NCI-H1105 treated with DMSO at 0.1 percent for 48 hours (cell line): ENCODE results near the gene ANKLE2.

Source experiments
- DNase-seq: peaks from one replicate; lab custom pipeline; 2025; lab: John Stamatoyannopoulos, UW

ANKLE2 gene

GRCh38 chr12:132746613-132747012 is 15.0 kb downstream of the ANKLE2 start:
- no peak for DNase-seq

- DNase-seq: no peak
Observed at GRCh38 chr12:132743831-132744230, 17.8 kb downstream of the ANKLE2 start.

- DNase-seq: no peak
Observed at GRCh38 chr12:132741620-132742019, 20.0 kb downstream of the ANKLE2 start.

- no peak for DNase-seq
Observed at GRCh38 chr12:132740652-132741051, 21.0 kb downstream of the ANKLE2 start.

- no peak for DNase-seq
Observed at GRCh38 chr12:132740313-132740646, 21.4 kb downstream of the ANKLE2 start.

GRCh38 chr12:132739600-132740312 is 21.9 kb downstream of the ANKLE2 start:
- DNase-seq: no peak

- DNase-seq: no peak
Observed at GRCh38 chr12:132736913-132737312, 24.7 kb downstream of the ANKLE2 start.

GRCh38 chr12:132736378-132736777 is 25.3 kb downstream of the ANKLE2 start:
- DNase-seq: no peak

- no peak for DNase-seq
Observed at GRCh38 chr12:132735496-132735895, 26.1 kb downstream of the ANKLE2 start.

GRCh38 chr12:132734206-132734605 is 27.4 kb downstream of the ANKLE2 start:
- no peak for DNase-seq

GRCh38 chr12:132731574-132731973 is 30.1 kb downstream of the ANKLE2 start:
- no peak for DNase-seq

- DNase-seq: no peak
Observed at GRCh38 chr12:132730353-132730752, 31.3 kb downstream of the ANKLE2 start.

GRCh38 chr12:132729541-132730320 is 31.9 kb downstream of the ANKLE2 start:
- no peak for DNase-seq

- DNase-seq: no peak
Observed at GRCh38 chr12:132728502-132728901, 33.1 kb downstream of the ANKLE2 start.

- no peak for DNase-seq
Observed at GRCh38 chr12:132727091-132727794, 34.4 kb downstream of the ANKLE2 start.

GRCh38 chr12:132726386-132726785 is 35.2 kb downstream of the ANKLE2 start:
- no peak for DNase-seq

GRCh38 chr12:132724506-132725241 is 37.0 kb downstream of the ANKLE2 start:
- no peak for DNase-seq

- DNase-seq: no peak
Observed at GRCh38 chr12:132723764-132724140, 37.9 kb downstream of the ANKLE2 start.

- DNase-seq: no peak
Observed at GRCh38 chr12:132723015-132723763, 38.4 kb downstream of the ANKLE2 start.

- no peak for DNase-seq
Observed at GRCh38 chr12:132720606-132721345, 40.9 kb downstream of the ANKLE2 start.

- DNase-seq: no peak
Observed at GRCh38 chr12:132719954-132720324, 41.7 kb downstream of the ANKLE2 start.
